Tibial nerve (tissue), 4 donors: ENCODE results near the gene GGTLC2. TPM values are rescaled to one million over a fixed set of nuclear protein-coding genes. Genes with fewer than 3 reads are reported as not detected.
"Not testable (repeated sequence)": the region's sequence is repeated elsewhere in the genome, so short reads cannot be mapped to it uniquely, and the experiment has no call there.

ENCODE experiments used
- DNase-seq, 2 donors: peaks; one replicate each; pipeline ENCODE4 v3.0.0-alpha.2; 2019; ENCODE audit warnings: low spot score in 2 of 2
- H3K27ac ChIP-seq, 4 donors: fragments of 200-600 bp; sonication (generic) in 3 of 4; one replicate each; pipeline ENCODE4 v1.5.1; 2017 to 2019; ENCODE audit warnings: mild to moderate bottlenecking in 1 of 4
- H3K27me3 ChIP-seq, 2 donors: fragments of 200-600 bp; sonication (generic) in 1 of 2; one replicate each; pipeline versions ENCODE4 v1.5.1 to v1.6.0; 2017 to 2019
- H3K36me3 ChIP-seq, 3 donors: fragments of 200-600 bp; sonication (generic); one replicate each; pipeline ENCODE4 v1.5.1; 2018 to 2019
- H3K4me1 ChIP-seq, 4 donors: fragments of 200-600 bp; sonication (generic) in 3 of 4; one replicate each; pipeline ENCODE4 v1.5.1; 2017 to 2019
- H3K4me3 ChIP-seq, 4 donors: fragments of 200-600 bp; sonication (generic) in 3 of 4; one replicate each; pipeline ENCODE4 v1.5.1; 2017 to 2019; ENCODE audit warnings: mild to moderate bottlenecking in 1 of 4, moderate library complexity in 1 of 4
- H3K9me3 ChIP-seq, 4 donors: fragments of 200-600 bp; sonication (generic) in 3 of 4; one replicate each; pipeline ENCODE4 v1.5.1; 2017 to 2019
- EP300 ChIP-seq, 2 donors: sonication (generic); formaldehyde crosslinking; IDR thresholded peaks; one replicate each; pipeline ENCODE4 v1.6.1; 2017; ENCODE audit warnings: antibody characterized with exemption in 2 of 2, mild to moderate bottlenecking in 1 of 2
- POLR2A ChIP-seq, 2 donors: fragments of 450-650 bp; IDR thresholded peaks; one replicate each; pipeline ENCODE4 v1.6.1; 2017; ENCODE audit warnings: antibody characterized with exemption in 2 of 2, mild to moderate bottlenecking in 2 of 2, moderate library complexity in 2 of 2
- WGBS, 2 donors: methylation state at CpG; one replicate each; pipeline ENCODE4 v1.1.5; 2018; 5-methylcytosine and 5-hydroxymethylcytosine counted together
- total RNA-seq, 4 donors: library from RNA; depleted of rRNA; stranded (reverse); fragments of >200 nt; gene quantifications; one replicate each; pipeline ENCODE4 v1.1.0, GENCODE V29; 2016
- TF ChIP-seq, protein P1 (sequence below), 5 experiments: fragments of 200-600 bp in 3 of 5; fragments of 450-650 bp in 2 of 5; sonication (generic) in 3 of 5; IDR thresholded peaks; one replicate each; pipeline ENCODE4 v1.5.1; 2016 to 2019; ENCODE audit warnings: antibody characterized with exemption in 5 of 5, mild to moderate bottlenecking in 3 of 5, moderate library complexity in 2 of 5

The GGTLC2 gene
- total RNA-seq, 4 donors from 2014 or later = not detected

DNA sequence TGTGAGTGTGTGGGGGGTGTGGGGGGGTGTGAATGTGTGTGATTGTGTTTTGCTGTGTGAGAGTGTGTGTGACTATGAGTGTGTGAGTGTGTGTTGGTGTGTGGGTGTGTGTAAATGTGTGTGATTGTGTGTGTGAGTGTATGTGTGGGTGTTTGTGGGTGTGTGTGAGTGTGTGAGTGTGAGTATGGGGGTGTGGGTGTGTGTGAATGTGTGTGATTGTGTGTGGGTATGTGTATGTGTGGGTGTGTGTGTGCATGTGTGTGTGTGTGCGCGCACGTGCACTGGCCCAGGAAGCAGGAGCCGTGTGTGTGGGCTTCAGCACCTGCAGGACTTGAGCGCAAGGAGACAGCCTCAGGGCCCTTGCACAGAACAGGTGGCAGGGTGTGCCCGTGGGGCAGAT, 8.2 kb downstream of the GGTLC2 start:
- not testable (repeated sequence) for H3K36me3 ChIP-seq, H3K4me3 ChIP-seq, DNase-seq, H3K27me3 ChIP-seq, H3K4me1 ChIP-seq, H3K27ac ChIP-seq, H3K9me3 ChIP-seq
- WGBS, 2 donors = 84 to 87% methylated on average over 5 to 6 of the region's 6 CpGs

DNA sequence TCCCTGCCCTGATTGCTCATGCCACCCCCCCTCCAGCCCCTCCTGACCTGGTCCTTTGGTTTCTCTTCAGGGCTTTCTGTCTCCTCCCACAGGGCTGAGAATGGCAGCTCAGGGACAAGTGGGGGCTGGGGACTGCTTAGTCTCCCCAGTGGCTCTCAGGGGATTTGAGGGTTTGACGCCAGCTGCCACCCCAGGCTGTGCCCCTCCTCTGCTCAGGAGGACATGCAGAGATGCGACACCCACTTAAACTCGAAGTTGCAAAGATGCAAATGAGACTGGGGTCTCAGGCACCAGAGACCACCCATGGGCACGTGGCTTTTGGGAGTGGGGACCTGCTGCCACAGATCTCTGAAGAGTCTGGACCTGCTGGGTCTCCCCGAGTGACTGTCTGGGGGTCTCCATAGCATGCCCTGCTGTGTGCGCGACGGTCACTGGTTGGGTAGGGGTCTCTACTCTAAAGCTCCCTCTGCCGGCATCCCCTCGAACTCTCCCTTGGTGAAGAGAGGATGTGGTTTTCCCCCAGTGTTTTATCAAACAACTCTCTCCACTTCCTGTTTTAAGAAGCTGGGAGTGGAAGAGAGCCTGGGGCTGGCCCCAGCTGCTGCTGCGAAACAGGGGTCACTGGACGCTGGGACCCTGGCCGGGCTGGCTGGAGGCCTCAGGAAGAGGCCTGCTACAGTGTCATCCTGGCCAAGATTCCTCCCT, 9.4 kb downstream of the GGTLC2 start:
- not testable (repeated sequence) for DNase-seq, H3K4me1 ChIP-seq, H3K27me3 ChIP-seq, H3K4me3 ChIP-seq, H3K9me3 ChIP-seq, H3K27ac ChIP-seq, H3K36me3 ChIP-seq
- WGBS, 2 donors = 24% methylated on average over 5 of the region's 13 CpGs; no CpG with 5 or more reads in 1 of the 2 donors

DNA sequence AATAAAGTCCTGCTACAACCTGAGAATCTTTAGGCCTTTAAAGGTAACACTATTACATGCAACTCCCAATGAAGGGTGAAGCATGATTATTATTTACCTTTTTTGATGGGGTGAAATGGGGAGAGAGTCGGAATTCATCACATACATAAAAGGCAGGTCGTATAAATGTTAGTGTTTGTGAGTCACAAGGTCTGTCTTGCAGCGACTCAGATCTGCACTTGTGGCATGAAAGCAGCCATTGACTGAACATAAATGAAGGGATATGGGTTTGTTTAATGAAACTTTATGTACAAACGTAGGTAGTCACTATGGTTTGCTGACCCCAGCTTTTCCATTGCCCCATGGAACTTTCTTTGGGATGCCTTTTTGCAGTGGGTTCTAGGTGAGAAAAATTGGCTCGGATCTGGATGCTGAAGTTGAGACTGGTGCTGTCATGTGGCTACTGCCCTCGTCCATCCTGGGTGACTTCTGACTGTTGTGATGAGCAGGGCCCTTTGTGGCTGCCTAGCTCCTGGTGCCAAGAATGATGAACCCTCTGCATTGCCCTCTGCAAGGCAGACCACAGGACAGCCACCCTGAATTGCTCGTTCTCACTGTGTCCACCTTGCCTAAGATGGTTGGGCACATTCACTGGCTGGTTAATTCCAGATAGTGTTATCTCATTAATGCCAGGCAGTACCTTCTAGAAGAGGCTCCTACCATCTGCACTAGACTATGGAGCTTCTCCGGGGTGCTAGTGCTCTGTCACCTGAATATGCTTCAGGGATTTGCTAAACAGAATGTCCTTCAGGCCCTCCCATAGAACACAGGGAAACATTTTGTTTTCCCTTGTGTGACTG, 11.3 kb downstream of the GGTLC2 start:
- no peak for DNase-seq
- Histone ChIP-seq H3K4me1 (peaks cover 0 to 9% (median 0%) of the 10 kb centered on the region in 4 donors), H3K36me3 (no peaks in the 10 kb centered on the region), H3K27me3 (no peaks in the 10 kb centered on the region), H3K9me3 (no peaks in the 10 kb centered on the region), H3K4me3 (no peak overlapping the region), H3K27ac (no peak overlapping the region)
- TF ChIP-seq POLR2A (IDR thresholded peaks at IDR 0.05) = no peak
- TF ChIP-seq EP300 (IDR thresholded peaks at IDR 0.05) = no peak
- TF ChIP-seq, protein P1, sequence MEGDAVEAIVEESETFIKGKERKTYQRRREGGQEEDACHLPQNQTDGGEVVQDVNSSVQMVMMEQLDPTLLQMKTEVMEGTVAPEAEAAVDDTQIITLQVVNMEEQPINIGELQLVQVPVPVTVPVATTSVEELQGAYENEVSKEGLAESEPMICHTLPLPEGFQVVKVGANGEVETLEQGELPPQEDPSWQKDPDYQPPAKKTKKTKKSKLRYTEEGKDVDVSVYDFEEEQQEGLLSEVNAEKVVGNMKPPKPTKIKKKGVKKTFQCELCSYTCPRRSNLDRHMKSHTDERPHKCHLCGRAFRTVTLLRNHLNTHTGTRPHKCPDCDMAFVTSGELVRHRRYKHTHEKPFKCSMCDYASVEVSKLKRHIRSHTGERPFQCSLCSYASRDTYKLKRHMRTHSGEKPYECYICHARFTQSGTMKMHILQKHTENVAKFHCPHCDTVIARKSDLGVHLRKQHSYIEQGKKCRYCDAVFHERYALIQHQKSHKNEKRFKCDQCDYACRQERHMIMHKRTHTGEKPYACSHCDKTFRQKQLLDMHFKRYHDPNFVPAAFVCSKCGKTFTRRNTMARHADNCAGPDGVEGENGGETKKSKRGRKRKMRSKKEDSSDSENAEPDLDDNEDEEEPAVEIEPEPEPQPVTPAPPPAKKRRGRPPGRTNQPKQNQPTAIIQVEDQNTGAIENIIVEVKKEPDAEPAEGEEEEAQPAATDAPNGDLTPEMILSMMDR (IDR thresholded peaks at IDR 0.05) = no peak
- WGBS, 2 donors = 62 to 69% methylated on average over 7 to 8 of the region's 8 CpGs

DNA sequence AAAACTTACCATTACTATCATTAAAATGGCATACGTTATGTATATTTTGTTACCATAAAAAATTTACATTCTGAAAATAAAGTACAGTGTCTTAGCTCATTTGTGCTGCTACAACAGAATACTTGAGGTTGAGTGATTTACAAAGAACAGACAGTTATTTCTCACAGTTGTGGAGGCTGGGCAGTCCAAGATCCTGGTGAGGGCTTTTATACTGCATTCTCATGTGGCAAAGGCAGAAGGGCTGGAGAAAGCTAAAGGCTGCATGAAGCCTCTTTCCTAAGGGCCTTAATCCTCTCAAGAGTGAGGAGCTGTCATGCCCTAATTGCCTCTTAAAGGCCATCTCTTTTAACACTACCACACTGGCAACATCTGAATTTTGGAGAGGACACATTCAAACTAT, 13.3 kb downstream of the GGTLC2 start:
- Histone ChIP-seq H3K27ac (no peak overlapping the region), H3K9me3 (no peaks in the 10 kb centered on the region), H3K36me3 (no peaks in the 10 kb centered on the region), H3K4me3 (no peak overlapping the region), H3K4me1 (no peaks in the 10 kb centered on the region), H3K27me3 (no peaks in the 10 kb centered on the region)
- TF ChIP-seq EP300 (IDR thresholded peaks at IDR 0.05) (no peak), POLR2A (IDR thresholded peaks at IDR 0.05) (no peak)
- TF ChIP-seq, protein P1 (IDR thresholded peaks at IDR 0.05) = no peak
- DNase-seq = no peak
- 41 to 91% methylated on average over 1 of the region's 1 CpG for WGBS, 2 donors

DNA sequence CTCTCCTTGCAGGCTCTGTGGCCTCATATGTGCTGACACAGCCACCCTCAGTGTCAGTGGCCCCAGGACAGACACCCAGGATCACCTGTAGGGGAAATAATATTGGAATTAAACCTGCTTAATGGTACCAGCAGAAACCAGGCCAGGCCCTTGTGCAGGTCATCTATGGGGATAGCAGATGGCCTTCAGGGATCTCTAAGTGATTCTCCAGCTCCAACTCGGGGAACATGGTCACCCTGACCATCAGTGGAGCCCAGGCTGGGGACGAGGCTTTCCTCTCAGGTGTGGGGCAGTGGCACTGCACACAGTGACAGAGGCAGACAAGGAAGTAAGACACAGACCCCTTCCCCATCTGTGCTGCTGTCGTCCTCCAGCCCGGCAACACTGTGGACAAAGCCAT, 16.9 kb downstream of the GGTLC2 start:
- Histone ChIP-seq H3K36me3 (no peaks in the 10 kb centered on the region), H3K27me3 (no peaks in the 10 kb centered on the region), H3K4me3 (no peak overlapping the region), H3K27ac (no peak overlapping the region), H3K4me1 (no peaks in the 10 kb centered on the region), H3K9me3 (no peaks in the 10 kb centered on the region)
- WGBS, 2 donors = 83 to 95% methylated on average over 4 of the region's 4 CpGs
- DNase-seq = no peak
- TF ChIP-seq, protein P1 (IDR thresholded peaks at IDR 0.05) = no peak
- TF ChIP-seq POLR2A (IDR thresholded peaks at IDR 0.05) (no peak), EP300 (IDR thresholded peaks at IDR 0.05) (no peak)

DNA sequence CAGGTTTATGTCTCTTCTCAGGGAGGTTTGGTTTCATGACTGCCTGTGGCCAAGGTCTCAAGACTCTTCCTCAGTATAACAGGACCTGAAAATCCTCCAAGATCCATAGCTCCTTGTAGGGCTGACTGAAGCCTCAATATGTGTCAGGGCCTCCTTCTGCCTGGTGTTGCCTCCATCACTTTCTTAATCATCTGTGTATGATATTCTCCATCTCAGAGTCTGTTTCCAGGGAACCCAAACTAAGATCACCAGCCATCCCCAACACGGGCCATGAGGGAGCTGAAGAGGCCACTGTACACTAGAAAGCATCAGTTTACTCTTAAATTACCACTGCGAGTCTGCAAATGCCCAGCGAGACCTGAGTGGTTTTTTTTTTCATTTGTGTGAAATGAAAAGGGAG, 17.7 kb downstream of the GGTLC2 start:
- DNase-seq = no peak
- H3K4me3 ChIP-seq = no peak overlapping the region
- H3K36me3 ChIP-seq = no peaks in the 10 kb centered on the region
- H3K9me3 ChIP-seq = no peaks in the 10 kb centered on the region
- no peak overlapping the region for H3K27ac ChIP-seq
- H3K4me1 ChIP-seq = no peaks in the 10 kb centered on the region
- WGBS, 2 donors = 79 to 82% methylated on average over 3 of the region's 3 CpGs
- TF ChIP-seq, protein P1 (IDR thresholded peaks at IDR 0.05) = no peak
- TF ChIP-seq POLR2A (IDR thresholded peaks at IDR 0.05) = no peak
- no peak for TF ChIP-seq EP300 (IDR thresholded peaks at IDR 0.05)
- H3K27me3 ChIP-seq = no peaks in the 10 kb centered on the region
